SK-N-SH treated with all-trans-retinoic acid at 6 μM for 48 hours (cell line): ENCODE data around the gene GLRX5.

Experiments
- ATAC-seq: fragments of 200-7000 bp; cut with Tn5 transposase; 3 replicates; pipeline ENCODE4 v1.9.1; 2020; ENCODE audit warnings: mild to moderate bottlenecking, moderate library complexity
- ARNTL ChIP-seq: fragments of 450-650 bp; formaldehyde crosslinking; IDR thresholded peaks from 2 replicates; pipeline ENCODE4 v1.5.0; 2020; ENCODE audit warnings: low read depth, mild to moderate bottlenecking, moderate library complexity, borderline replicate concordance
- CSDC2 ChIP-seq: fragments of 250-450 bp; sonication (Bioruptor Pico); IDR thresholded peaks from 2 replicates; pipeline ENCODE4 v1.5.0; 2020; ENCODE audit warnings: mild to moderate bottlenecking, moderate library complexity
- ESRRG ChIP-seq: fragments of 250-450 bp; sonication (Bioruptor Pico); IDR thresholded peaks from 2 replicates; pipeline ENCODE4 v1.6.1; 2021; ENCODE audit warnings: mild to moderate bottlenecking
- GLIS3 ChIP-seq: fragments of 250-450 bp; sonication (Bioruptor Pico); IDR thresholded peaks from 2 replicates; pipeline ENCODE4 v1.5.0; 2020; ENCODE audit warnings: mild to moderate bottlenecking, moderate library complexity
- ISL1 ChIP-seq: fragments of 250-450 bp; sonication (Bioruptor Pico); IDR thresholded peaks from 2 replicates; pipeline ENCODE4 v2.1.2; 2022; ENCODE audit warnings: mild to moderate bottlenecking, moderate library complexity
- RARB ChIP-seq: fragments of 250-450 bp; sonication (Bioruptor Pico); IDR thresholded peaks from 2 replicates; pipeline ENCODE4 v1.8.0; 2021; ENCODE audit warnings: mild to moderate bottlenecking, moderate library complexity
- SNAI2 ChIP-seq: fragments of 250-450 bp; sonication (Bioruptor Pico); IDR thresholded peaks from 2 replicates; pipeline ENCODE4 v1.5.0; 2020; ENCODE audit warnings: mild to moderate bottlenecking, moderate library complexity
- TCF4 ChIP-seq: fragments of 250-450 bp; sonication (Bioruptor Pico); IDR thresholded peaks from 2 replicates; pipeline ENCODE4 v1.8.0; 2021; ENCODE audit warnings: mild to moderate bottlenecking, moderate library complexity, borderline replicate concordance
- TOX ChIP-seq: fragments of 250-450 bp; sonication (Bioruptor Pico); IDR thresholded peaks from 2 replicates; pipeline ENCODE4 v1.8.0; 2021; ENCODE audit warnings: mild to moderate bottlenecking, moderate library complexity, borderline replicate concordance
- ZC3H10 ChIP-seq: fragments of 250-450 bp; sonication (Bioruptor Pico); IDR thresholded peaks from 2 replicates; pipeline ENCODE4 v1.5.1; 2021; ENCODE audit warnings: mild to moderate bottlenecking, moderate library complexity
- ZFP3 ChIP-seq: fragments of 250-450 bp; sonication (Bioruptor Pico); IDR thresholded peaks from 2 replicates; pipeline ENCODE4 v1.5.0; 2020; ENCODE audit warnings: mild to moderate bottlenecking, moderate library complexity
- ZFP30 ChIP-seq: fragments of 450-650 bp; formaldehyde crosslinking; IDR thresholded peaks from 2 replicates; pipeline ENCODE4 v1.5.0; 2022; ENCODE audit warnings: mild to moderate bottlenecking, moderate library complexity
- ZNF565 ChIP-seq: fragments of 450-650 bp; formaldehyde crosslinking; conservative IDR thresholded peaks from 2 replicates; pipeline ENCODE4 v1.5.0; 2020; ENCODE audit warnings: low read depth, mild to moderate bottlenecking, moderate library complexity
- ZNF70 ChIP-seq: fragments of 450-650 bp; formaldehyde crosslinking; IDR thresholded peaks from 2 replicates; pipeline ENCODE4 v1.5.0; 2020; ENCODE audit warnings: mild to moderate bottlenecking, moderate library complexity
- TF ChIP-seq, protein P1 (sequence below): fragments of 250-450 bp; sonication (Bioruptor Pico); IDR thresholded peaks from 2 replicates; pipeline ENCODE4 v1.5.1; 2020; ENCODE audit warnings: low read depth, mild to moderate bottlenecking, moderate library complexity
- TF ChIP-seq, protein P2 (sequence below): fragments of 250-450 bp; sonication (Bioruptor Pico); IDR thresholded peaks from 2 replicates; pipeline ENCODE4 v1.8.0; 2020; ENCODE audit warnings: mild to moderate bottlenecking, moderate library complexity, borderline replicate concordance
- TF ChIP-seq, protein P3 (sequence below): fragments of 250-450 bp; sonication (Bioruptor Pico); IDR thresholded peaks from 2 replicates; pipeline ENCODE4 v1.8.0; 2021; ENCODE audit warnings: low read depth, mild to moderate bottlenecking, moderate library complexity, borderline replicate concordance
- TF ChIP-seq, protein P4 (sequence below): fragments of 250-450 bp; sonication (Bioruptor Pico); IDR thresholded peaks from 2 replicates; pipeline ENCODE4 v1.5.1; 2021; ENCODE audit warnings: mild to moderate bottlenecking, moderate library complexity
- TF ChIP-seq, protein P5 (sequence below): fragments of 250-450 bp; sonication (Bioruptor Pico); IDR thresholded peaks from 2 replicates; pipeline ENCODE4 v1.5.0; 2020; ENCODE audit warnings: mild to moderate bottlenecking, moderate library complexity

Gene GLRX5

DNA sequence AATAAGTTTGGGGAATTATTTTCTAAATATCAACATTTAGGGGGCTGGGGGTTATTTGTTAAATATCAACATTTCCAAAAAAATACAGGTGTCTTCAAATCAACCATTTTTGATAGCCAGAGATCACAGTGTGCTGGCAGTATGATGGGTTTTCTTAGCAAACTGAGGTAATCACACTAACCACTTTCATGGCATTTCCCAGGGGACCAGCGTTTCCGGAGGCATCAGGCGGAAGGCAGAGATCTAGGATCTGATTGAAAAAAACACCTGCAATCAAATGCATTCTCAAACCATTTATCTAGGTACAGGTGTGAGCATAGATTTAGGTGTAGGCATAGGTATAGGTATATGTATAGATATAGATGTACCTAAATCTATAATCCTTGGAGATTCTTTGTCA is 34.6 kb downstream of the GLRX5 start (continued):
- TF ChIP-seq, protein P1, sequence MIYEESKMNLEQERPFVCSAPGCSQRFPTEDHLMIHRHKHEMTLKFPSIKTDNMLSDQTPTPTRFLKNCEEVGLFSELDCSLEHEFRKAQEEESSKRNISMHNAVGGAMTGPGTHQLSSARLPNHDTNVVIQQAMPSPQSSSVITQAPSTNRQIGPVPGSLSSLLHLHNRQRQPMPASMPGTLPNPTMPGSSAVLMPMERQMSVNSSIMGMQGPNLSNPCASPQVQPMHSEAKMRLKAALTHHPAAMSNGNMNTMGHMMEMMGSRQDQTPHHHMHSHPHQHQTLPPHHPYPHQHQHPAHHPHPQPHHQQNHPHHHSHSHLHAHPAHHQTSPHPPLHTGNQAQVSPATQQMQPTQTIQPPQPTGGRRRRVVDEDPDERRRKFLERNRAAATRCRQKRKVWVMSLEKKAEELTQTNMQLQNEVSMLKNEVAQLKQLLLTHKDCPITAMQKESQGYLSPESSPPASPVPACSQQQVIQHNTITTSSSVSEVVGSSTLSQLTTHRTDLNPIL (CRISPR knock-in tag): no peak
- TF ChIP-seq TOX (CRISPR knock-in tag) (no peak), GLIS3 (CRISPR knock-in tag) (no peak), ZNF565 (no peak), ZFP3 (CRISPR knock-in tag) (no peak), SNAI2 (no peak), ZNF70 (CRISPR knock-in tag) (no peak), ESRRG (CRISPR knock-in tag) (no peak)

DNA sequence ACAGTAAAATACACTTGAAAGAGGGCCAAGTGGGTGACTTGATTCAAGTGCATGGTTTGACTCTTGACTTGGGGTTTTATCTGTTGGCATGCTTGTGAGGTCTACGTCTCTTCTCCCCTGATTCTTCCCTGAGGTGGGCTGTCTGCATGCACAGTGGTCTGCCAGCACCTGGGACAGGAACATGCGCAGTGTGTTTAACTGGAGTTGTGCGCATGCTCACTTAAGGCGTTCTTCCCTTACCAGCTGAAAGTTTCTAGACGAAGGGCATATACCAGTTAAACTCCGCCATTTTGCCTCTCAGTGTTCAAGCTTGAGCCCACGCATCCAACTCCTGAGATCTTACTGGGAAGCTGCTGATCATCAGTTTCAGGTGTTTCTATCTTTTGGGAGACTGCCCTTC is 38.5 kb downstream of the GLRX5 start:
- no peak for ATAC-seq
- no peak for TF ChIP-seq ZNF565
- TF ChIP-seq, protein P2, sequence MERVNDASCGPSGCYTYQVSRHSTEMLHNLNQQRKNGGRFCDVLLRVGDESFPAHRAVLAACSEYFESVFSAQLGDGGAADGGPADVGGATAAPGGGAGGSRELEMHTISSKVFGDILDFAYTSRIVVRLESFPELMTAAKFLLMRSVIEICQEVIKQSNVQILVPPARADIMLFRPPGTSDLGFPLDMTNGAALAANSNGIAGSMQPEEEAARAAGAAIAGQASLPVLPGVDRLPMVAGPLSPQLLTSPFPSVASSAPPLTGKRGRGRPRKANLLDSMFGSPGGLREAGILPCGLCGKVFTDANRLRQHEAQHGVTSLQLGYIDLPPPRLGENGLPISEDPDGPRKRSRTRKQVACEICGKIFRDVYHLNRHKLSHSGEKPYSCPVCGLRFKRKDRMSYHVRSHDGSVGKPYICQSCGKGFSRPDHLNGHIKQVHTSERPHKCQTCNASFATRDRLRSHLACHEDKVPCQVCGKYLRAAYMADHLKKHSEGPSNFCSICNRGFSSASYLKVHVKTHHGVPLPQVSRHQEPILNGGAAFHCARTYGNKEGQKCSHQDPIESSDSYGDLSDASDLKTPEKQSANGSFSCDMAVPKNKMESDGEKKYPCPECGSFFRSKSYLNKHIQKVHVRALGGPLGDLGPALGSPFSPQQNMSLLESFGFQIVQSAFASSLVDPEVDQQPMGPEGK (CRISPR knock-in tag): no peak
- no peak for TF ChIP-seq ZFP3 (CRISPR knock-in tag)
- TF ChIP-seq RARB (CRISPR knock-in tag): no peak
- TF ChIP-seq, protein P1 (CRISPR knock-in tag): no peak
- no peak for TF ChIP-seq ARNTL (CRISPR knock-in tag)
- no peak for TF ChIP-seq ISL1
- no peak for TF ChIP-seq CSDC2
- no peak for TF ChIP-seq ZC3H10 (CRISPR knock-in tag)
- TF ChIP-seq, all 23 proteins: peak for 0

DNA sequence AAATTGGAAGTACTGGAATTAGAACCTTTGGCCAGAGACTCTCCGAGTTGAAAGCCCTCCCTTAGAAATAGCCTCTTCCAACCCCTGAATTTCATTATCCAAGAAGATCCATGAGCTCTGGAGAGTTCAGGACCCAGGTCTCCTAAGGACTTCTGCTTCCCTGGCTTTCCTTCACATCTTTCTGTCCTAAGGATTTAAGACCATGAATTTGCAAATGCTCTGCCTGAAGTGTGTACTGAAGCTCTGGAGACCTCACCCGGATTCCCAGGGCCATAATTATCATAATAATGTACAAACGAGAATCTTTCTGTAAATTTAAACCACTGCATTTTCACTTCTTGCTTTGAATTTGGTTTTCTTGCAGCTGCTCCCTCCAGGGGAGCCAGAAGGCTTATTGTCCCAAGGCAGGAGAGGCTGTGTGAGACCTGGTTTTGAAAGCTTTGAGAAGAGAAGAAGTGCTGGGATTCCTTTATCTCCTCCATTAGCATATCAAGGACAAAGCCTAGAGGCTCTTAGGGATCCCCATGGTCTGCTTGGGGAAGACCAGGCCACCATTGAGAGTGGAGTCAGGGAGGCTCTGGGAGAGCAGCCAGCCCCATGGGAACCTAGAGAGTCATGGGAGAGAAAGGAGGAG is 41.1 kb downstream of the GLRX5 start:
- no peak for ATAC-seq
- TF ChIP-seq, protein P3, sequence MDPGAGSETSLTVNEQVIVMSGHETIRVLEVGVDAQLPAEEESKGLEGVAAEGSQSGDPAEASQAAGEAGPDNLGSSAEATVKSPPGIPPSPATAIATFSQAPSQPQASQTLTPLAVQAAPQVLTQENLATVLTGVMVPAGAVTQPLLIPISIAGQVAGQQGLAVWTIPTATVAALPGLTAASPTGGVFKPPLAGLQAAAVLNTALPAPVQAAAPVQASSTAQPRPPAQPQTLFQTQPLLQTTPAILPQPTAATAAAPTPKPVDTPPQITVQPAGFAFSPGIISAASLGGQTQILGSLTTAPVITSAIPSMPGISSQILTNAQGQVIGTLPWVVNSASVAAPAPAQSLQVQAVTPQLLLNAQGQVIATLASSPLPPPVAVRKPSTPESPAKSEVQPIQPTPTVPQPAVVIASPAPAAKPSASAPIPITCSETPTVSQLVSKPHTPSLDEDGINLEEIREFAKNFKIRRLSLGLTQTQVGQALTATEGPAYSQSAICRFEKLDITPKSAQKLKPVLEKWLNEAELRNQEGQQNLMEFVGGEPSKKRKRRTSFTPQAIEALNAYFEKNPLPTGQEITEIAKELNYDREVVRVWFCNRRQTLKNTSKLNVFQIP (CRISPR knock-in tag): no peak
- no peak for TF ChIP-seq ZFP3 (CRISPR knock-in tag)
- no peak for TF ChIP-seq GLIS3 (CRISPR knock-in tag)

DNA sequence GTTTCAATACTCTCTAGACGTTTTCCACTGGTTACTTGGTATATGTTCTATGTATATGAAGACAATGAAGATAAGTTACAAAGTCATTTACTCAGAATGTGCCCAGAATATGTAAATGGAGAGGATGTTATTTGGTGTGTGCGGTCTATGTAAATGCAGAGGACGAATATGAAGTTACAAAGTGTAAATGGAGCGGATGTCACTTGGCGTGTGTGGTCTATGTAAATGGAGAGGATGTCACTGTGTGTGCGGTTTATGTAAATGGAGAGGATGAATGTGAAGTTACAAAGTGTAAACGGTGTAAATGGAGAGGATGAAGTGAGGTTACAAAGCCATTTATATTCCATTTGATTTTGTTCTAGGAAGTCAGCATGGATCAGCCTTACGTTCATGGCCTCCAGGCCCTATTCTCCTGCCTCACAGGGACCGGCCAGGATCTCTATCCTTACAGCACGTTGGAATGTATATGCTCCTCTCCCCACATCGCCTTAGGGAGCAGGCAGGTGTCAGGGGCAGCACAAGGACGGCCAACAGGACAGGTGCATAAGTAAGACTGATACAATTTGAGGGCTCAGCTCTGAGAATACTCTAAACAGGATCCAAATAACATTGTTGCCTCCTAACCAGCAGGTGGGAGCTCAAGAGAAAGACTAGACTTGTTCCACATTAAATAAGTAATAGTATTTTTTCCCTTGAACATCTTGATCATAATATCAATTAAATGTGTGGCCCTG is 42.4 kb downstream of the GLRX5 start:
- TF ChIP-seq RARB (CRISPR knock-in tag): no peak
- TF ChIP-seq, protein P4, sequence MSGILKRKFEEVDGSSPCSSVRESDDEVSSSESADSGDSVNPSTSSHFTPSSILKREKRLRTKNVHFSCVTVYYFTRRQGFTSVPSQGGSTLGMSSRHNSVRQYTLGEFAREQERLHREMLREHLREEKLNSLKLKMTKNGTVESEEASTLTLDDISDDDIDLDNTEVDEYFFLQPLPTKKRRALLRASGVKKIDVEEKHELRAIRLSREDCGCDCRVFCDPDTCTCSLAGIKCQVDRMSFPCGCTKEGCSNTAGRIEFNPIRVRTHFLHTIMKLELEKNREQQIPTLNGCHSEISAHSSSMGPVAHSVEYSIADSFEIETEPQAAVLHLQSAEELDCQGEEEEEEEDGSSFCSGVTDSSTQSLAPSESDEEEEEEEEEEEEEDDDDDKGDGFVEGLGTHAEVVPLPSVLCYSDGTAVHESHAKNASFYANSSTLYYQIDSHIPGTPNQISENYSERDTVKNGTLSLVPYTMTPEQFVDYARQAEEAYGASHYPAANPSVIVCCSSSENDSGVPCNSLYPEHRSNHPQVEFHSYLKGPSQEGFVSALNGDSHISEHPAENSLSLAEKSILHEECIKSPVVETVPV (CRISPR knock-in tag): no peak
- TF ChIP-seq TOX (CRISPR knock-in tag): no peak
- TF ChIP-seq TCF4 (CRISPR knock-in tag): no peak
- TF ChIP-seq, protein P5, sequence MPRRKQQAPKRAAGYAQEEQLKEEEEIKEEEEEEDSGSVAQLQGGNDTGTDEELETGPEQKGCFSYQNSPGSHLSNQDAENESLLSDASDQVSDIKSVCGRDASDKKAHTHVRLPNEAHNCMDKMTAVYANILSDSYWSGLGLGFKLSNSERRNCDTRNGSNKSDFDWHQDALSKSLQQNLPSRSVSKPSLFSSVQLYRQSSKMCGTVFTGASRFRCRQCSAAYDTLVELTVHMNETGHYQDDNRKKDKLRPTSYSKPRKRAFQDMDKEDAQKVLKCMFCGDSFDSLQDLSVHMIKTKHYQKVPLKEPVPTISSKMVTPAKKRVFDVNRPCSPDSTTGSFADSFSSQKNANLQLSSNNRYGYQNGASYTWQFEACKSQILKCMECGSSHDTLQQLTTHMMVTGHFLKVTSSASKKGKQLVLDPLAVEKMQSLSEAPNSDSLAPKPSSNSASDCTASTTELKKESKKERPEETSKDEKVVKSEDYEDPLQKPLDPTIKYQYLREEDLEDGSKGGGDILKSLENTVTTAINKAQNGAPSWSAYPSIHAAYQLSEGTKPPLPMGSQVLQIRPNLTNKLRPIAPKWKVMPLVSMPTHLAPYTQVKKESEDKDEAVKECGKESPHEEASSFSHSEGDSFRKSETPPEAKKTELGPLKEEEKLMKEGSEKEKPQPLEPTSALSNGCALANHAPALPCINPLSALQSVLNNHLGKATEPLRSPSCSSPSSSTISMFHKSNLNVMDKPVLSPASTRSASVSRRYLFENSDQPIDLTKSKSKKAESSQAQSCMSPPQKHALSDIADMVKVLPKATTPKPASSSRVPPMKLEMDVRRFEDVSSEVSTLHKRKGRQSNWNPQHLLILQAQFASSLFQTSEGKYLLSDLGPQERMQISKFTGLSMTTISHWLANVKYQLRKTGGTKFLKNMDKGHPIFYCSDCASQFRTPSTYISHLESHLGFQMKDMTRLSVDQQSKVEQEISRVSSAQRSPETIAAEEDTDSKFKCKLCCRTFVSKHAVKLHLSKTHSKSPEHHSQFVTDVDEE (CRISPR knock-in tag): no peak
- no peak for TF ChIP-seq ZFP30 (CRISPR knock-in tag)
- TF ChIP-seq, all 23 proteins: peak for 0
- no peak for ATAC-seq
